Hepatocyte (in vitro differentiated cells): ENCODE results near the gene MYRIP. TPM values are rescaled to one million over a fixed set of nuclear protein-coding genes. Genes with fewer than 3 reads are reported as not detected.
A peak's percentile ranks its signal among the peaks of the same experiment; 100 is the strongest.

Source experiments
- DNase-seq: peaks from one replicate; pipeline ENCODE4 v3.0.0-alpha.2; 2016; ENCODE audit warnings: low spot score
- H2AFZ ChIP-seq: fragments of 200-600 bp; sonication (generic); 2 replicates; pipeline ENCODE4 v1.6.0; 2016; ENCODE audit warnings: antibody characterized with exemption, mild to moderate bottlenecking
- H3K27ac ChIP-seq: fragments of 200-600 bp; sonication (generic); 2 replicates; pipeline ENCODE4 v1.5.1; 2016; ENCODE audit warnings: mild to moderate bottlenecking
- H3K27me3 ChIP-seq: fragments of 200-600 bp; sonication (generic); 2 replicates; pipeline ENCODE4 v1.6.1; 2016
- H3K36me3 ChIP-seq: fragments of 200-600 bp; sonication (generic); replicated peaks from 2 replicates; pipeline ENCODE4 v1.5.1; 2016; ENCODE audit warnings: low read depth; ENCODE audit not compliant: insufficient read depth
- H3K4me1 ChIP-seq: fragments of 200-600 bp; sonication (generic); 2 replicates; pipeline ENCODE4 v1.5.1; 2016; ENCODE audit warnings: mild to moderate bottlenecking, moderate library complexity; ENCODE audit not compliant: insufficient read depth
- H3K4me2 ChIP-seq: fragments of 200-600 bp; sonication (generic); 2 replicates; pipeline ENCODE4 v1.6.0; 2016
- H3K4me3 ChIP-seq: fragments of 200-600 bp; sonication (generic); 2 replicates; pipeline ENCODE4 v1.5.1; 2016; ENCODE audit warnings: mild to moderate bottlenecking
- H3K79me2 ChIP-seq: fragments of 200-600 bp; sonication (generic); 2 replicates; pipeline ENCODE4 v1.6.0; 2017; ENCODE audit warnings: mild to moderate bottlenecking
- H3K9me2 ChIP-seq: fragments of 200-600 bp; sonication (generic); replicated peaks from 2 replicates; pipeline ENCODE4 v1.6.0; 2017; ENCODE audit warnings: mild to moderate bottlenecking; ENCODE audit not compliant: insufficient read depth
- H3K9me3 ChIP-seq: fragments of 200-600 bp; sonication (generic); 2 replicates; pipeline ENCODE4 v1.5.1; 2016; ENCODE audit warnings: low read depth, mild to moderate bottlenecking
- H4K20me1 ChIP-seq: fragments of 200-600 bp; sonication (generic); 2 replicates; pipeline ENCODE4 v1.6.0; 2016; ENCODE audit warnings: mild to moderate bottlenecking; ENCODE audit not compliant: insufficient read depth, poor library complexity, severe bottlenecking
- CTCF ChIP-seq: fragments of 200-600 bp; sonication (generic); IDR thresholded peaks from 2 replicates; pipeline ENCODE4 v1.5.1; 2016; ENCODE audit warnings: antibody characterized with exemption, mild to moderate bottlenecking; ENCODE audit not compliant: poor library complexity
- EZH2 ChIP-seq: fragments of 200-600 bp; sonication (generic); IDR thresholded peaks from 2 replicates; pipeline ENCODE4 v1.6.1; 2016; ENCODE audit warnings: antibody characterized with exemption, mild to moderate bottlenecking, borderline replicate concordance
- EZH2phosphoT487 ChIP-seq: fragments of 200-600 bp; sonication (generic); IDR thresholded peaks from one replicate; pipeline ENCODE4 v1.6.1; 2018; ENCODE audit warnings: antibody characterized with exemption, mild to moderate bottlenecking, low read depth, moderate library complexity; ENCODE audit not compliant: unreplicated experiment, severe bottlenecking
- WGBS: methylation state at CpG from one replicate; pipeline ENCODE4 v1.1.6; 2016; ENCODE audit warnings: low lambda C conversion rate; ENCODE audit errors: missing lambda C conversion rate; 5-methylcytosine and 5-hydroxymethylcytosine counted together
- polyA plus RNA-seq: library from polyadenylated mRNA; unstranded; fragments of >200 nt; fragmentation: Nextera tagmentation; extraction: Ambion mirVana; gene quantifications from 2 replicates; pipeline ENCODE4 v1.2.1, GENCODE V29; 2016
- total RNA-seq: library from RNA; depleted of rRNA; stranded (reverse); fragments of >200 nt; gene quantifications from 2 replicates; pipeline ENCODE4 v1.2.3, GENCODE V29; 2014

Gene MYRIP
- total and polyA plus RNA-seq, 2 experiments from 2014 or later: 0.57 TPM; not detected in 1

DNA sequence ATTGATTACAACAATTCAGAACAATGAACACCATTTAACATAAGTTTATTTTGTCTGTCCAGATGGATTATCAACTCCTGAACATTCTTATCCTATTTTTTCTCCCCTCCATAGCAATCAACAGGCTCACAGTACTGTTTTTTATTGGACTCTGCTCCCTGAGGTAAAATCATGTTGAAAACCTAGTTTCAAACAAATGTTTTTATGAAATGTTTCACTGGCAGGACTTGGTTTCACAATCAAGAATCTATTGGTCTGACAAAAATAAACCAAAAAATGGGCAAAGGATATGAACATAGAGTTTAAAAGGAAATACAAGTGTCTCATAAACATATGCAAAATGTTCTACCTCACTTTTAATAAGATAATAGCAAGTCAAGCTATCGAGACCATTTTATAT is 2.6 kb upstream of the MYRIP start:
- no peaks in the 10 kb centered on the region for H3K9me3 ChIP-seq
- H3K4me2 ChIP-seq: no peak overlapping the region
- no peaks in the 10 kb centered on the region for H4K20me1 ChIP-seq
- H3K4me1 ChIP-seq: peaks cover 14% of the 10 kb centered on the region
- no peaks in the 10 kb centered on the region for H3K79me2 ChIP-seq
- no peak overlapping the region for H3K4me3 ChIP-seq
- peaks cover 63% of the 10 kb centered on the region for H3K27me3 ChIP-seq
- H3K36me3 ChIP-seq: no peaks in the 10 kb centered on the region
- H2AFZ ChIP-seq: no peak overlapping the region
- H3K9me2 ChIP-seq: no peaks in the 10 kb centered on the region
- TF ChIP-seq EZH2phosphoT487 (no peak), EZH2 (no peak), CTCF (no peak)
- no peak for DNase-seq
- H3K27ac ChIP-seq: no peak overlapping the region
- 95% methylated on average over 1 of the region's 1 CpG for WGBS

DNA sequence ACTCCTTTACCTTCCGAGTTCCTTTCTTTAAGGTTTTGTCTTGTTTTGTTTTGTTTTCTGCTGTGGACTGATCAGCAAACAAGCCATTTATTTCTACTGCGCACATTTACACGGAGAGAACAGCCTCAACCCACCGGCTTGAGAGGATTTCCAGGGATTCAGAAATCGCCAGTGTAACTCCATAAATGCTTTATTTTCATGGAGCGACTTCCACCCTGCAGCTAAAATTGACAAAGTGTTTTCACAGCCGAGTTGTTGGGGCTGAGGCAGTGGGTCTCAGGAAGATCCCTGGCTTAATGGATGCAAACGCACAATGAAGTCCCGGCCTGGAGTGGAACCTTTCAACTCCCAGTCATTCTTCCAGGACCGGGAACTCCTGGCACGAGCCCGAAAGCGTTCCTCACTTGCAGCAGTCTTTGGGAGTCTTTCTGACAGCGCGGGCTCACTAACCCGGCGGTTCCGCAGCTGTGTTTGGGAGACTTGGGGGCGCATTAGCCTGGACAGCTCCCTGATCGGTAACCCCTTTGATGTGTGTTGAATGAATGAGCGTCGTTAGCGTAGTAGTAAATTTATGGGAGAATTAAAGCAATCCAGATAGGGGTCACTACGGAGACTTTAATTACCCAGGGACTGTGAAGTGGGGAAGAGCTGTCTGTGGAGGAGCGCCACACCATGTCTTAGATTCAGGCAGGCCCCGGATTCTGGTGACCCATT is 785 bp upstream of the MYRIP start:
- Histone ChIP-seq H3K4me2 (peak overlapping the region; percentile 100), H3K9me3 (no peaks in the 10 kb centered on the region), H3K27ac (no peak overlapping the region), H2AFZ (peak overlapping the region; percentile 41), H3K4me1 (peaks cover 14% of the 10 kb centered on the region), H3K9me2 (no peaks in the 10 kb centered on the region), H3K27me3 (peaks cover 81% of the 10 kb centered on the region), H3K4me3 (peak overlapping the region; percentile 51), H3K79me2 (no peaks in the 10 kb centered on the region), H3K36me3 (no peaks in the 10 kb centered on the region), H4K20me1 (no peaks in the 10 kb centered on the region)
- TF ChIP-seq EZH2phosphoT487: peak; percentile 42
- no peak for TF ChIP-seq CTCF
- TF ChIP-seq EZH2: peak; percentile 65
- WGBS: 5% methylated on average over 26 of the region's 26 CpGs
- peak; percentile 42 for DNase-seq

DNA sequence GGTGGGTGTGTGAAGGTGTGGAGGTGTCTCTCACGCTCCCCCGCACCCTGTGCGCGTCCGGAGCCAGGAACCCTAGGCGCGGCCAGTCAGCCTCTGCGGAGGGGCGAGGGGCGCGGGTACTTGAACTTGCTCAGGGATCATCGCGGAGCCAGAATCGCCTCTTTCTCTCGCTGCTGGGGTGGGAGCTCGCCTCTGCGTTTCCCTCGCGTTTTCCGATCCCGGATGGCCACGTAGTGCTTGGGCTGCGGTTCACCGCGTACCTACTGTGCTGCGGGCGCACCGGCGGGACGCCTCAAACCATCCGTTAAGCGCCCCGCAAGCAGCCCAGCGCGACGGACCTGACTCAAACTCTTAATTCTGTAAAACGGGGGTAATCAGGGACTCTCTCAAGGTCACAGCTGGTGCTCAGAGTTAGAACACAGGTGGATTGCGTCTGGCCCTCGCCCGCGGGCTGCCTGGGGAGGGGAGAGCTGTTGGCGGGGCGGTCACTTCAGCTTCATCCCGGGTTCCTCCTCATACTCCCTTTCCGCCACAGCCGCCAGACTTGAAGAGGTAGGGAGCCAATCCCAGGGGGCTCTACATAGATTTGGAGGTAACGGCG is 686 bp downstream of the MYRIP start:
- no peaks in the 10 kb centered on the region for H3K9me3 ChIP-seq
- WGBS: 1% methylated on average over 48 of the region's 48 CpGs
- H3K4me3 ChIP-seq: peak overlapping the region; percentile 34
- no peaks in the 10 kb centered on the region for H4K20me1 ChIP-seq
- H3K9me2 ChIP-seq: no peaks in the 10 kb centered on the region
- peaks cover 14% of the 10 kb centered on the region for H3K4me1 ChIP-seq
- TF ChIP-seq CTCF (no peak), EZH2 (peak; percentile 83), EZH2phosphoT487 (peak; percentile 8)
- H2AFZ ChIP-seq: peak overlapping the region; percentile 63
- no peaks in the 10 kb centered on the region for H3K79me2 ChIP-seq
- no peak overlapping the region for H3K27ac ChIP-seq
- peak overlapping the region; percentile 100 for H3K4me2 ChIP-seq
- peaks cover 80% of the 10 kb centered on the region for H3K27me3 ChIP-seq
- no peaks in the 10 kb centered on the region for H3K36me3 ChIP-seq
- peak; percentile 8 for DNase-seq
